Stomach (tissue), 4 donors: ENCODE results near the gene NEXMIF.

ENCODE experiments used
- CTCF ChIP-seq, 7 experiments: fragments of 450-650 bp in 4 of 7; fragments of 200-600 bp in 3 of 7; sonication (generic) in 3 of 7; IDR thresholded peaks; one replicate each; pipeline ENCODE4 v1.5.1; 2016 to 2019; ENCODE audit warnings: antibody characterized with exemption in 7 of 7, control low read depth in 2 of 7, mild to moderate bottlenecking in 1 of 7
- EP300 ChIP-seq: sonication (generic); formaldehyde crosslinking; IDR thresholded peaks from one replicate; pipeline ENCODE4 v1.6.1; 2017; ENCODE audit warnings: antibody characterized with exemption
- POLR2A ChIP-seq, 4 donors: fragments of 450-650 bp; IDR thresholded peaks; one replicate each; pipeline ENCODE4 v1.6.1; 2016; ENCODE audit warnings: antibody characterized with exemption in 4 of 4, control low read depth in 2 of 4, mild to moderate bottlenecking in 1 of 4, moderate library complexity in 1 of 4
- POLR2AphosphoS5 ChIP-seq, 3 donors: sonication (generic); formaldehyde crosslinking; IDR thresholded peaks; one replicate each; pipeline ENCODE4 v1.6.1; 2016; ENCODE audit warnings: antibody characterized with exemption in 3 of 3

GRCh38 chrX:74684466-74684865 lies 240.8 kb downstream of the NEXMIF start:
- no peak for TF ChIP-seq CTCF (IDR thresholded peaks at IDR 0.05)
- no peak for TF ChIP-seq POLR2A (IDR thresholded peaks at IDR 0.05)
- TF ChIP-seq EP300, result no peak
- TF ChIP-seq POLR2AphosphoS5 (IDR thresholded peaks at IDR 0.05), result no peak
